Activated T-helper 17 cell treated with anti-CD3 and anti-CD28 coated beads, Interleukin-2, amount 50 U/mL, for 72 hours (primary cell): ENCODE results near the gene WWC2. TPM values are rescaled to one million over a fixed set of nuclear protein-coding genes. Genes with fewer than 3 reads are reported as not detected.
"Not testable (repeated sequence)": the region's sequence is repeated elsewhere in the genome, so short reads cannot be mapped to it uniquely, and the experiment has no call there.

Experiments
- ATAC-seq: fragments of 150-1000 bp; cut with Tn5 transposase; replicated peaks from 2 replicates; pipeline ENCODE4 v1.10.0; 2021; ENCODE audit warnings: mild to moderate bottlenecking, moderate library complexity
- H3K27ac Mint-ChIP-seq: one replicate; pipeline ENCODE4 v1.8.0; 2022; ENCODE audit warnings: mixed read lengths
- H3K27me3 Mint-ChIP-seq: one replicate; pipeline ENCODE4 v1.8.0; 2022; ENCODE audit warnings: mixed read lengths
- H3K36me3 Mint-ChIP-seq: one replicate; pipeline ENCODE4 v1.8.0; 2022; ENCODE audit warnings: low read depth, mild to moderate bottlenecking, mixed read lengths
- H3K4me1 Mint-ChIP-seq: one replicate; pipeline ENCODE4 v1.8.0; 2022; ENCODE audit warnings: mixed read lengths
- H3K4me3 Mint-ChIP-seq: one replicate; pipeline ENCODE4 v1.8.0; 2022; ENCODE audit warnings: mild to moderate bottlenecking, mixed read lengths
- H3K9me3 Mint-ChIP-seq: one replicate; pipeline ENCODE4 v1.8.0; 2022; ENCODE audit warnings: mixed read lengths
- total RNA-seq, 2 donors: library from RNA; stranded (reverse); gene quantifications; one replicate each; pipeline ENCODE4 v1.2.3, GENCODE V29; 2022

Gene WWC2
- total RNA-seq, 2 donors from 2014 or later: 0.76 to 11.9 TPM

DNA sequence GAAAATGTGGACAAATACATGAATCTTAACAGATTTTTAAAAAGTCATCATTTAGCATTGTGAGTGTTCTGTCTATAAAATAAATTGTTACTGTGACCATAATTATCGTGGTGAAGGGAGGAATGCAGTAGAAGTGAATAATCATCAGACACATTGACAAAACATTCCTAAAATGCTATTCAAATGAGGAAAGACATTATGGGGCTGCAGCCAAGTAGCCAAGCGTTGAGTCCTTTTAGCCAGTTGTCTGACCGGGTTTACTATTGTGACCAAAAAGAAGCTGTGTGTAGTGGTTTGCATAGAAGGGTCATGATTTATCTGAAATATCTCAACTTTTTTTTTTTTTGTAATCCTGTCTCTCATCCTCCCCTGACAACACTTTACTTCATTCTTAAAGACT is 19.5 kb downstream of the WWC2 start:
- no peak for ATAC-seq
- Mint-ChIP-seq H3K4me1 (no peaks in the 10 kb centered on the region), H3K36me3 (no peaks in the 10 kb centered on the region), H3K4me3 (no peak overlapping the region), H3K27me3 (no peaks in the 10 kb centered on the region), H3K27ac (no peak overlapping the region), H3K9me3 (no peaks in the 10 kb centered on the region)

- not testable (repeated sequence) for H3K4me3 Mint-ChIP-seq
These were observed 22.6 kb downstream of the WWC2 start for GRCh38 chr4:183121660-183122059.

GRCh38 chr4:183124228-183124627 is 25.2 kb downstream of the WWC2 start:
- Mint-ChIP-seq H3K27ac (no peak overlapping the region), H3K4me3 (no peak overlapping the region), H3K27me3 (no peaks in the 10 kb centered on the region), H3K36me3 (no peaks in the 10 kb centered on the region), H3K9me3 (no peaks in the 10 kb centered on the region), H3K4me1 (no peaks in the 10 kb centered on the region)
- no peak for ATAC-seq

More at GRCh38 chr4:183121660-183122059, 22.6 kb downstream of the WWC2 start:
- H3K36me3 Mint-ChIP-seq, H3K4me1 Mint-ChIP-seq, H3K27me3 Mint-ChIP-seq, H3K27ac Mint-ChIP-seq, ATAC-seq, H3K9me3 Mint-ChIP-seq: not testable (repeated sequence)

- no peaks in the 10 kb centered on the region for H3K9me3 Mint-ChIP-seq
- H3K27me3 Mint-ChIP-seq: no peaks in the 10 kb centered on the region
- H3K4me1 Mint-ChIP-seq: no peaks in the 10 kb centered on the region
- H3K27ac Mint-ChIP-seq: no peak overlapping the region
- ATAC-seq: no peak
- H3K36me3 Mint-ChIP-seq: no peaks in the 10 kb centered on the region
- H3K4me3 Mint-ChIP-seq: no peak overlapping the region
These were observed 25.8 kb downstream of the WWC2 start for GRCh38 chr4:183124865-183125264.

- H3K9me3 Mint-ChIP-seq: no peaks in the 10 kb centered on the region
- H3K27ac Mint-ChIP-seq: no peak overlapping the region
- no peak overlapping the region for H3K4me3 Mint-ChIP-seq
- H3K36me3 Mint-ChIP-seq: no peaks in the 10 kb centered on the region
- H3K4me1 Mint-ChIP-seq: peaks cover 4% of the 10 kb centered on the region
- no peak for ATAC-seq
- no peaks in the 10 kb centered on the region for H3K27me3 Mint-ChIP-seq
These were observed 30.1 kb downstream of the WWC2 start for GRCh38 chr4:183129125-183129524.

GRCh38 chr4:183129675-183130074 is 30.6 kb downstream of the WWC2 start:
- Mint-ChIP-seq H3K9me3 (no peaks in the 10 kb centered on the region), H3K36me3 (no peaks in the 10 kb centered on the region), H3K4me1 (peaks cover 4% of the 10 kb centered on the region), H3K4me3 (no peak overlapping the region), H3K27me3 (no peaks in the 10 kb centered on the region), H3K27ac (no peak overlapping the region)
- ATAC-seq: no peak

DNA sequence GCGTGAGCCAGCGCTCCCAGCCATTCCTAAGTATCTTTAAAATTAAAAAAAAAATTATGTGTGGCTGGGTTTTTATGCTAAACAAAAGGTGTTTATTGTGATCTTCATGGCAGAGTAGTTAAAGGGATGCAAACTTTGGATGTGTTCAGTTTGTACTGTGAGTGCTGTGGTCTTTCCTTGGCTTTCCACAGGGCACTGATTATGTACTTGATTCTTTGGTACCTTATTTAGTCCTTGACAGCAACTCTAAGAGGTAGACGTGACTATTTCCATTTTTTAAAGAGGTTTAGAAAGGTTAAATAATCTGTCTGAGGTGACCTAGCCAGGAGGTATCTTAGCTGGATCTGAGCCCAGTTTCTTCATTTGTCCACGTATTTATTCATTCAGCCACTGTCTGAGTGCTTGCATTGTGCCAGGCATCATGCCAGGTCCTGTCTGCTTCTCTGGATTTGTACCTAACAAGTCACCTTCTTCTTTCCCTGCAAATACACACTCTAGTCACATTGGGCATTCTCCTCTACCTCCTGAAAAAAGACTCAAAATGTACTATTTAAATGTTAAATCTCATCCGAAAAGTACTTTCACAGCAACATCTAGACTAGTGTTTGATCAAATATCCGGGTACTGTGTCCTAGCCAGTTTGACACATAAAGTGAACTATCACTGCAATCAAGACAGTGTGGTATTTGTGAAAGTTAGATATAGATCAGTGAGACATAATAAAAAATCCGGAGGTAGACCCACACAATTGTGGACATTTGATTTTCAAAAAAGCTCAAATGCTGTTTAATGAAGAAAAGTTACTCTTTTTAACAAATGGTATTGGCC is 31.5 kb downstream of the WWC2 start:
- Mint-ChIP-seq H3K4me1 (peaks cover 4% of the 10 kb centered on the region), H3K27me3 (no peaks in the 10 kb centered on the region), H3K9me3 (no peaks in the 10 kb centered on the region), H3K27ac (no peak overlapping the region), H3K36me3 (no peaks in the 10 kb centered on the region), H3K4me3 (no peak overlapping the region)
- no peak for ATAC-seq

DNA sequence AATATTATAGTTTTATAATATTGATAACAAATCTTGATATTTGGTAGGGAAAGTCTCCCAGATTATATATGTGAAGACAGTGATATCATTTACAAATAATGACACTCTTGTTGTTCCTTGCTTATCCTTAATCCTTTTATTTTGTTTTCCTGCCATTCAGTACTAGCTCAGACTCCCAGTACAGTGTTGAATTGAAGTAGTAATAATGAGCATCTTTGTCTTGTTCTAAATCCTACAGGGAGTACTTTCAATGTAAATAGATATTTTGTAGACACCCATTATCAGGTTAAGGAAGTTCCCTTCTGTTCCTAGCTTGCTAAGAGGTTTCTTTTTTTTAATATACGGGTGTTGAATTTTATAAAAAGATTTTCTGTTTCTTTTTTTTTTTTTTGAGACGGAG is 33.0 kb downstream of the WWC2 start:
- Mint-ChIP-seq H3K4me3 (no peak overlapping the region), H3K4me1 (peaks cover 7% of the 10 kb centered on the region), H3K27me3 (no peaks in the 10 kb centered on the region), H3K36me3 (no peaks in the 10 kb centered on the region), H3K27ac (no peak overlapping the region), H3K9me3 (no peaks in the 10 kb centered on the region)
- no peak for ATAC-seq

- H3K27ac Mint-ChIP-seq: no peak overlapping the region
- H3K36me3 Mint-ChIP-seq: no peaks in the 10 kb centered on the region
- no peak for ATAC-seq
- peaks cover 7% of the 10 kb centered on the region for H3K4me1 Mint-ChIP-seq
- no peak overlapping the region for H3K4me3 Mint-ChIP-seq
- no peaks in the 10 kb centered on the region for H3K9me3 Mint-ChIP-seq
- no peaks in the 10 kb centered on the region for H3K27me3 Mint-ChIP-seq
These were observed 33.8 kb downstream of the WWC2 start for GRCh38 chr4:183132865-183133264.

GRCh38 chr4:183136855-183137254 is 37.8 kb downstream of the WWC2 start:
- Mint-ChIP-seq H3K27me3 (peaks cover 3% of the 10 kb centered on the region), H3K4me3 (no peak overlapping the region), H3K36me3 (no peaks in the 10 kb centered on the region), H3K27ac (no peak overlapping the region), H3K4me1 (peaks cover 8% of the 10 kb centered on the region), H3K9me3 (no peaks in the 10 kb centered on the region)
- ATAC-seq: no peak

GRCh38 chr4:183139058-183139750 is 40.1 kb downstream of the WWC2 start:
- H3K36me3 Mint-ChIP-seq: no peaks in the 10 kb centered on the region

DNA sequence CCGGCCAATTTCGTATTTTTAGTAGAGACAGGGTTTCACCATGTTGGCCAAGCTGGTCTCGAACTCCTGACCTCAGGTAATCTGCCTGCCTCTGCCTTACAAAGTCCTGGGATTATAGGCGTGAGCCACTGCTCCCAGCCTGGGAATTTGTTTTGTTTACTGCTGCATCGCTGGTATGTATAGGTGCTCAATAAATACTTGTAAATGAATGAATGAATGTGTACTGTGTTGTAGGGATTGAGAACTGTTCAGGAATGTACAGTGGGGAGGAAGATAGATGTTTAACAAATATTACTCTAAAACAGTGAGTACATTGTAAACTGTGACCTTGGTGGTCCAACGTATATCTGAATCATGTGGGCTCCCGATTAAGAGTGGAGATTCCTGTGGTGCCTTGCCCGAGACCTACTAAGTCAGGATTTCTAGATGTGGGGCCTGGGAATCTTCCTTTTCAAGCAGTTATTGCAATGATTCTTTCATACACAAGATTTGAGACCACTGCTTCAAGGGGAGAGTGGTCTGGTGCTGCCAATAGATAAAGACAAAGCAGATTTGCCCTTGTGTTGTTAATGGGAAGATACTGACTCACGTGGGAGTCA is 41.0 kb downstream of the WWC2 start:
- no peak for ATAC-seq
- Mint-ChIP-seq H3K36me3 (no peaks in the 10 kb centered on the region), H3K27ac (peak overlapping the region; percentile 36), H3K9me3 (no peaks in the 10 kb centered on the region), H3K27me3 (peaks cover 3% of the 10 kb centered on the region), H3K4me3 (no peak overlapping the region), H3K4me1 (peaks cover 8% of the 10 kb centered on the region)

More at GRCh38 chr4:183139058-183139750, 40.1 kb downstream of the WWC2 start:
- Mint-ChIP-seq H3K27me3 (peaks cover 3% of the 10 kb centered on the region), H3K4me3 (no peak overlapping the region), H3K9me3 (no peaks in the 10 kb centered on the region), H3K4me1 (peaks cover 8% of the 10 kb centered on the region), H3K27ac (peak overlapping the region; percentile 36)
- ATAC-seq: no peak

DNA sequence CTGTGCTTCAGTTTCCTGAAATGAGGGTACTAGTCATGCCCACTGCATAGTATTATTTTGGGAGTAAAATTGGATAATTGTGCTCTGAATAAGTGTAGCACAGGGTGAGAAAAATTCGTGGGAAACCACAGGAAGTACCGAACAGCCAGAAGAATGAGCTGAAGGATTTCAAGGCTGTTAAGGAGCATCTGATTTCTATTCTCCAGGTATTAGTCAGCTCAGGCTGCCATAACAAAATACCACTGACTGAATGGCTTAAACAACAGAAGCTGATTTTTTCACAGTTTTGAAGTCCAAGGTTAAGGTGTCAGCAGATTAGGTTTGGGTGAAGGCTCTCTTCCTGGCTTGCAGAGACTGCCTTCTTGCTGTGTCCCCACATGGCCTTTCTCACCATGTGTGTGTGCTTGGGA is 41.9 kb downstream of the WWC2 start:
- Mint-ChIP-seq H3K27ac (no peak overlapping the region), H3K9me3 (no peaks in the 10 kb centered on the region), H3K4me1 (peaks cover 6% of the 10 kb centered on the region), H3K27me3 (peaks cover 3% of the 10 kb centered on the region), H3K36me3 (no peaks in the 10 kb centered on the region), H3K4me3 (no peak overlapping the region)
- no peak for ATAC-seq

GRCh38 chr4:183141997-183142396 is 42.9 kb downstream of the WWC2 start:
- Mint-ChIP-seq H3K9me3 (no peaks in the 10 kb centered on the region), H3K4me1 (peaks cover 4% of the 10 kb centered on the region), H3K27me3 (peaks cover 3% of the 10 kb centered on the region), H3K36me3 (no peaks in the 10 kb centered on the region), H3K4me3 (no peak overlapping the region), H3K27ac (no peak overlapping the region)
- ATAC-seq: no peak
